DND-41 (cell line): ENCODE measurements around the gene ZNF576.

ENCODE experiments used
- ATAC-seq: fragments of 200-7000 bp; cut with Tn5 transposase; 3 replicates; pipeline ENCODE4 v1.9.1; 2021; ENCODE audit warnings: low read depth; ENCODE audit not compliant: insufficient read depth
- DNase-seq: peaks from one replicate; pipeline ENCODE4 v3.0.0-alpha.2; 2020
- H2AFZ ChIP-seq: 2 replicates; pipeline ENCODE4 v1.6.0; 2012; ENCODE audit warnings: low read depth, low read length
- H3K27ac ChIP-seq: 2 replicates; pipeline ENCODE4 v1.5.1; 2012; ENCODE audit warnings: low read length, inconsistent platforms
- H3K27me3 ChIP-seq: fragments of 200-600 bp; sonication (generic); 2 replicates; pipeline ENCODE4 v1.6.0; 2012; ENCODE audit warnings: low read length, mild to moderate bottlenecking, inconsistent platforms; ENCODE audit not compliant: insufficient read depth, poor library complexity
- H3K36me3 ChIP-seq: 2 replicates; pipeline ENCODE4 v1.5.1; 2012; ENCODE audit warnings: low read length, inconsistent platforms; ENCODE audit not compliant: insufficient read depth
- H3K4me1 ChIP-seq: 2 replicates; pipeline ENCODE4 v1.5.1; 2012; ENCODE audit warnings: mild to moderate bottlenecking, low read length; ENCODE audit not compliant: insufficient read depth
- H3K4me2 ChIP-seq: 2 replicates; pipeline ENCODE4 v1.6.0; 2012; ENCODE audit warnings: mild to moderate bottlenecking, moderate library complexity, low read length, inconsistent platforms; ENCODE audit not compliant: insufficient read depth
- H3K4me3 ChIP-seq, 2 experiments: fragments of 200-600 bp in 1 of 2; shearing (Covaris generic) in 1 of 2; 2 replicates each; pipeline ENCODE4 v1.5.1; 2012 to 2016; ENCODE audit warnings: inconsistent platforms in 2 of 2, low read length in 2 of 2, mild to moderate bottlenecking in 2 of 2, low read depth in 1 of 2, moderate library complexity in 1 of 2
- H3K79me2 ChIP-seq: 2 replicates; pipeline ENCODE4 v1.6.0; 2012; ENCODE audit warnings: low read length, inconsistent platforms; ENCODE audit not compliant: insufficient read depth
- H3K9ac ChIP-seq: 2 replicates; pipeline ENCODE4 v1.6.0; 2012; ENCODE audit warnings: low read depth, mild to moderate bottlenecking, inconsistent platforms, low read length, moderate library complexity
- H3K9me3 ChIP-seq: 2 replicates; pipeline ENCODE4 v1.5.1; 2012; ENCODE audit warnings: low read length, moderate library complexity, mild to moderate bottlenecking, inconsistent platforms; ENCODE audit not compliant: insufficient read depth, severe bottlenecking
- H4K20me1 ChIP-seq: 2 replicates; pipeline ENCODE4 v1.6.0; 2012; ENCODE audit warnings: low read length; ENCODE audit not compliant: insufficient read depth
- CTCF ChIP-seq: IDR thresholded peaks from 2 replicates; pipeline ENCODE4 v1.5.1; 2012; ENCODE audit warnings: borderline replicate concordance, low read length, moderate library complexity, mild to moderate bottlenecking; ENCODE audit not compliant: poor library complexity, severe bottlenecking; ENCODE audit errors: extremely low read depth
- EZH2 ChIP-seq: IDR thresholded peaks from 3 replicates; pipeline ENCODE4 v1.6.1; 2012; ENCODE audit warnings: borderline replicate concordance, low read depth, mild to moderate bottlenecking, moderate library complexity, low read length, inconsistent platforms; ENCODE audit not compliant: severe bottlenecking

ZNF576 gene

GRCh38 chr19:43551399-43552197 lies 44.8 kb upstream of the ZNF576 start:
- Histone ChIP-seq H3K36me3 (peaks cover 62% of the 10 kb centered on the region), H3K9me3 (no peaks in the 10 kb centered on the region), H3K4me2 (no peak overlapping the region), H2AFZ (no peak overlapping the region), H3K79me2 (no peaks in the 10 kb centered on the region), H4K20me1 (peaks cover 8% of the 10 kb centered on the region; the same call in 1 of the 2 replicates), H3K4me1 (no peaks in the 10 kb centered on the region), H3K9ac (no peak overlapping the region), H3K27me3 (no peaks in the 10 kb centered on the region), H3K4me3 (no peak overlapping the region), H3K27ac (no peak overlapping the region)
- DNase-seq (no peak), ATAC-seq (no peak)
- TF ChIP-seq CTCF = no peak
- TF ChIP-seq EZH2 = no peak

- no peak overlapping the region for H3K4me2 ChIP-seq
- no peaks in the 10 kb centered on the region for H3K9me3 ChIP-seq
- peaks cover 58% of the 10 kb centered on the region for H3K36me3 ChIP-seq
- H4K20me1 ChIP-seq = peaks cover 8% of the 10 kb centered on the region; the same call in 1 of the 2 replicates
- no peak for DNase-seq
- no peaks in the 10 kb centered on the region for H3K4me1 ChIP-seq
- H3K79me2 ChIP-seq = no peaks in the 10 kb centered on the region
- no peak for ATAC-seq
- TF ChIP-seq CTCF (no peak), EZH2 (no peak)
- no peak overlapping the region for H2AFZ ChIP-seq
- H3K27ac ChIP-seq = no peak overlapping the region
- no peak overlapping the region for H3K9ac ChIP-seq
- H3K27me3 ChIP-seq = no peaks in the 10 kb centered on the region
- H3K4me3 ChIP-seq = no peak overlapping the region
Observed at GRCh38 chr19:43552198-43552450, 44.3 kb upstream of the ZNF576 start.

GRCh38 chr19:43552616-43553015 lies 43.8 kb upstream of the ZNF576 start:
- Histone ChIP-seq H3K27ac (no peak overlapping the region), H2AFZ (no peak overlapping the region), H3K4me2 (no peak overlapping the region), H3K36me3 (peaks cover 58% of the 10 kb centered on the region), H4K20me1 (peaks cover 8% of the 10 kb centered on the region; the same call in 1 of the 2 replicates), H3K4me3 (no peak overlapping the region), H3K79me2 (no peaks in the 10 kb centered on the region), H3K9me3 (no peaks in the 10 kb centered on the region), H3K9ac (no peak overlapping the region), H3K4me1 (no peaks in the 10 kb centered on the region), H3K27me3 (no peaks in the 10 kb centered on the region)
- TF ChIP-seq EZH2 (no peak), CTCF (no peak)
- DNase-seq (no peak), ATAC-seq (no peak)
